ENCODE data around the gene WWP2. TPM values are rescaled to one million over a fixed set of nuclear protein-coding genes. Genes with fewer than 3 reads are reported as not detected.
"Not testable (repeated sequence)": the region's sequence is repeated elsewhere in the genome, so short reads cannot be mapped to it uniquely, and the experiment has no call there.

Gene WWP2
- polyA plus RNA-seq, 3 donors: 29.6 to 54.4 (median 46.0) TPM

DNA sequence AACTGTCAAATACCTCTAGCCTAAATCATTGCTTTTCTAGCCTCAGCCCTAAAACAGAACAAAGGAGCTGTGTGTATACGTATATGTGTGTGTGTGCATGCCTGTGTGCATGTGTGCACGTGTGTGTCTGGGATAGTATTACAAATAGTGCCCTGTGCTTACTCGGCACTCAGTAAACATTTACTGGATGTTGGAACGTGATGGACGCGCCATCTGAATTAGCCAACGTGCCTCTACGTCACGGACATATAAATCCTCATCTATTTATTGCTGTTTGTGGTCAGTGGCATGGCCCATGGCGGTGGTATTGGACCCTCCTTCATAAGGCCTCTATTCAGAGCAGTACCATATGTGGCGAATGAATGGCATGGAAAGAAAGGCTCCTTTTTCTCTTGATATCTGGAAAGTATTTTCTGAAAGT, 37.5 kb downstream of the WWP2 start:
- peaks cover 62 to 86% of the 10 kb centered on the region in 2 donors for H3K36me3 ChIP-seq (replicated peaks in 1 of 2; ENCODE audit: control insufficient read depth in 1 of 2, insufficient read depth in 2 of 2, low read length in 2 of 2)
- 98% methylated on average over 6 of the region's 11 CpGs for WGBS (ENCODE audit: insufficient coverage)
- H3K27me3 ChIP-seq (ENCODE audit: control insufficient read depth in 2 of 2, insufficient read depth in 2 of 2, low read length in 2 of 2): no peaks in the 10 kb centered on the region
- Mint-ChIP-seq H3K9me3 (no peaks in the 10 kb centered on the region), H3K27me3 (ENCODE audit: low read depth in 3 of 3) (peaks cover 0 to 2% (median 0%) of the 10 kb centered on the region in 3 donors), H3K4me1 (no peaks in the 10 kb centered on the region), H3K27ac (peak overlapping the region in 1 of 7 donors; percentile 11), H3K36me3 (peaks cover 60 to 81% of the 10 kb centered on the region in 2 donors), H3K4me3 (no peak overlapping the region)
- H2AFZ ChIP-seq (ENCODE audit: insufficient read depth, low read depth, low read length, poor library complexity, severe bottlenecking): no peak overlapping the region
- H4K20me1 ChIP-seq (ENCODE audit: insufficient read depth, low read length): peaks cover 37% of the 10 kb centered on the region
- no peak overlapping the region for H3K4me3 ChIP-seq (replicated peaks in 1 of 3; ENCODE audit: low read depth in 2 of 3, low read length in 3 of 3)
- no peak overlapping the region for H3K9ac ChIP-seq (ENCODE audit: insufficient read depth, low read length, poor library complexity, severe bottlenecking)
- TF ChIP-seq CTCF (IDR thresholded peaks at IDR 0.05): no peak
- no peak for DNase-seq
- H3K4me1 ChIP-seq (ENCODE audit: control insufficient read depth in 1 of 2, insufficient read depth in 2 of 2, low read length in 2 of 2): no peaks in the 10 kb centered on the region
- no peak overlapping the region for H3K27ac ChIP-seq (ENCODE audit: low read depth in 1 of 2, low read length in 2 of 2)
- intact Hi-C loops (cut with micrococcal nuclease): no loop called here
- no peak overlapping the region for H3K4me2 ChIP-seq (replicated peaks; ENCODE audit: extremely low read depth, low read length, poor library complexity, severe bottlenecking)
- H3K79me2 ChIP-seq (ENCODE audit: insufficient read depth, low read length): peaks cover 13% of the 10 kb centered on the region
- H3K9me3 ChIP-seq (replicated peaks in 1 of 2; ENCODE audit: control insufficient read depth in 1 of 2, insufficient read depth in 1 of 2, low read length in 2 of 2): no peaks in the 10 kb centered on the region

DNA sequence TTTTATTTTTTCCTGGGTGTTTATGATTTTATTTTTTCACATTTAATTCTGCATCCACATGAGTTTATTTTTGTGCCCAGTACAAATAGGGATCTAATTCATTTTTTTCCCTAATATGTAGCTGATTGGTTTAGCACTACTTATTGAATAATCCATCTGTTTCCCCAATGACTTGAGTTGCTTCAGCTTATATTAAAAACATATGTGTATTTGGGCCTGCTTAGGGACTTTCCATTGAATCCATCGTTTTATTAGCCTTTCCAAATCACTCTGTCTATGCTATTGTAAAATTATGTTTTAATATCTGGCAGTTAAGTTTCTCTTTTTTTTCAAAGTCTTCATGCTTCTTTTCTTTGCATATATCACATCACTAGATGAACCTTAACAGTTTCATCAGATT, 42.2 kb downstream of the WWP2 start:
- H4K20me1 ChIP-seq (ENCODE audit: insufficient read depth, low read length): peaks cover 32% of the 10 kb centered on the region
- no peaks in the 10 kb centered on the region for H3K27me3 ChIP-seq (ENCODE audit: control insufficient read depth in 2 of 2, insufficient read depth in 2 of 2, low read length in 2 of 2)
- Mint-ChIP-seq H3K27me3 (ENCODE audit: low read depth in 3 of 3) (peaks cover 0 to 2% (median 0%) of the 10 kb centered on the region in 3 donors), H3K27ac (no peak overlapping the region), H3K36me3 (peaks cover 64 to 87% of the 10 kb centered on the region in 2 donors), H3K4me3 (no peak overlapping the region), H3K4me1 (no peaks in the 10 kb centered on the region), H3K9me3 (no peaks in the 10 kb centered on the region)
- H3K79me2 ChIP-seq (ENCODE audit: insufficient read depth, low read length): no peaks in the 10 kb centered on the region
- no peak overlapping the region for H3K4me2 ChIP-seq (replicated peaks; ENCODE audit: extremely low read depth, low read length, poor library complexity, severe bottlenecking)
- no peaks in the 10 kb centered on the region for H3K4me1 ChIP-seq (ENCODE audit: control insufficient read depth in 1 of 2, insufficient read depth in 2 of 2, low read length in 2 of 2)
- no CpG with 5 or more reads among the region's 1 CpG for WGBS (ENCODE audit: insufficient coverage)
- H3K4me3 ChIP-seq (replicated peaks in 1 of 3; ENCODE audit: low read depth in 2 of 3, low read length in 3 of 3): no peak overlapping the region
- H2AFZ ChIP-seq (ENCODE audit: insufficient read depth, low read depth, low read length, poor library complexity, severe bottlenecking): no peak overlapping the region
- no peak for DNase-seq
- intact Hi-C loops (cut with micrococcal nuclease): no loop called here
- no peak for TF ChIP-seq CTCF (IDR thresholded peaks at IDR 0.05)
- H3K36me3 ChIP-seq (replicated peaks in 1 of 2; ENCODE audit: control insufficient read depth in 1 of 2, insufficient read depth in 2 of 2, low read length in 2 of 2): peaks cover 69 to 92% of the 10 kb centered on the region in 2 donors
- H3K27ac ChIP-seq (ENCODE audit: low read depth in 1 of 2, low read length in 2 of 2): no peak overlapping the region
- no peak overlapping the region for H3K9ac ChIP-seq (ENCODE audit: insufficient read depth, low read length, poor library complexity, severe bottlenecking)
- H3K9me3 ChIP-seq (replicated peaks in 1 of 2; ENCODE audit: control insufficient read depth in 1 of 2, insufficient read depth in 1 of 2, low read length in 2 of 2): no peaks in the 10 kb centered on the region

- H3K27me3 ChIP-seq (ENCODE audit: control insufficient read depth in 2 of 2, insufficient read depth in 2 of 2, low read length in 2 of 2); H3K27ac Mint-ChIP-seq; H3K27me3 Mint-ChIP-seq (ENCODE audit: low read depth in 3 of 3); DNase-seq; H3K9ac ChIP-seq (ENCODE audit: insufficient read depth, low read length, poor library complexity, severe bottlenecking); H3K79me2 ChIP-seq (ENCODE audit: insufficient read depth, low read length); H3K4me1 Mint-ChIP-seq; H3K4me1 ChIP-seq (ENCODE audit: control insufficient read depth in 1 of 2, insufficient read depth in 2 of 2, low read length in 2 of 2); intact Hi-C loops (cut with micrococcal nuclease); H3K4me3 ChIP-seq (replicated peaks in 1 of 3; ENCODE audit: low read depth in 2 of 3, low read length in 3 of 3); H3K9me3 Mint-ChIP-seq; H3K27ac ChIP-seq (ENCODE audit: low read depth in 1 of 2, low read length in 2 of 2); H3K4me2 ChIP-seq (replicated peaks; ENCODE audit: extremely low read depth, low read length, poor library complexity, severe bottlenecking); H3K4me3 Mint-ChIP-seq; H3K9me3 ChIP-seq (replicated peaks in 1 of 2; ENCODE audit: control insufficient read depth in 1 of 2, insufficient read depth in 1 of 2, low read length in 2 of 2); H2AFZ ChIP-seq (ENCODE audit: insufficient read depth, low read depth, low read length, poor library complexity, severe bottlenecking): not testable (repeated sequence)
- peaks cover 52% of the 10 kb centered on the region for H4K20me1 ChIP-seq (ENCODE audit: insufficient read depth, low read length)
- H3K36me3 Mint-ChIP-seq: peaks cover 63 to 92% of the 10 kb centered on the region in 2 donors
- H3K36me3 ChIP-seq (replicated peaks in 1 of 2; ENCODE audit: control insufficient read depth in 1 of 2, insufficient read depth in 2 of 2, low read length in 2 of 2): peaks cover 55 to 96% of the 10 kb centered on the region in 2 donors
Observed at GRCh38 chr16:69806776-69807175, 44.6 kb downstream of the WWP2 start.
